WERI-Rb-1 (cell line): ENCODE data around the gene MPPED2.
A peak's percentile ranks its signal among the peaks of the same experiment; 100 is the strongest.

ENCODE experiments used
- DNase-seq: peaks from one replicate; pipeline ENCODE4 v3.0.0-alpha.2; 2020
- H3K27ac ChIP-seq: fragments of 250-450 bp; sonication (Bioruptor Pico); 2 replicates; pipeline ENCODE4 v1.5.1; 2020; ENCODE audit warnings: mild to moderate bottlenecking, moderate library complexity
- H3K27me3 ChIP-seq: fragments of 250-450 bp; sonication (Bioruptor Pico); 2 replicates; pipeline ENCODE4 v1.5.1; 2021; ENCODE audit warnings: mild to moderate bottlenecking, low read depth, moderate library complexity; ENCODE audit not compliant: insufficient read depth, severe bottlenecking
- H3K36me3 ChIP-seq: fragments of 250-450 bp; sonication (Bioruptor Pico); 2 replicates; pipeline ENCODE4 v1.5.1; 2020; ENCODE audit warnings: mild to moderate bottlenecking, moderate library complexity
- H3K4me3 ChIP-seq: 2 replicates; pipeline ENCODE4 v1.5.1; 2011; ENCODE audit warnings: low read depth, mild to moderate bottlenecking, control low read depth, low read length
- H3K9me3 ChIP-seq: fragments of 250-450 bp; sonication (Bioruptor Pico); 2 replicates; pipeline ENCODE4 v1.5.1; 2021; ENCODE audit warnings: mild to moderate bottlenecking, moderate library complexity; ENCODE audit not compliant: severe bottlenecking
- CTCF ChIP-seq: IDR thresholded peaks from 2 replicates; pipeline ENCODE4 v1.5.1; 2011; ENCODE audit warnings: low read depth, mild to moderate bottlenecking, control low read depth, inconsistent platforms, low read length

Gene MPPED2

GRCh38 chr11:30381879-30382278 lies 204.3 kb downstream of the MPPED2 start:
- peak; percentile 90 for DNase-seq
- Histone ChIP-seq H3K4me3 (no peak overlapping the region), H3K27me3 (no peaks in the 10 kb centered on the region), H3K27ac (peak overlapping the region; percentile 73), H3K9me3 (no peaks in the 10 kb centered on the region), H3K36me3 (no peaks in the 10 kb centered on the region)
- TF ChIP-seq CTCF = no peak

- Histone ChIP-seq H3K27ac (peak overlapping the region; percentile 73), H3K9me3 (no peaks in the 10 kb centered on the region), H3K27me3 (no peaks in the 10 kb centered on the region), H3K4me3 (no peak overlapping the region), H3K36me3 (no peaks in the 10 kb centered on the region)
- TF ChIP-seq CTCF = no peak
- DNase-seq = no peak
Measured at GRCh38 chr11:30380846-30381245, 205.3 kb downstream of the MPPED2 start.

- no peak for DNase-seq
- TF ChIP-seq CTCF = no peak
- Histone ChIP-seq H3K36me3 (no peaks in the 10 kb centered on the region), H3K4me3 (no peak overlapping the region), H3K9me3 (no peaks in the 10 kb centered on the region), H3K27ac (no peak overlapping the region), H3K27me3 (no peaks in the 10 kb centered on the region)
Measured at GRCh38 chr11:30377347-30377746, 208.8 kb downstream of the MPPED2 start.

GRCh38 chr11:30370164-30370563 lies 216.0 kb downstream of the MPPED2 start:
- H3K4me3 ChIP-seq = no peak overlapping the region
- no peaks in the 10 kb centered on the region for H3K36me3 ChIP-seq
- no peak for DNase-seq
- TF ChIP-seq CTCF = no peak
- H3K9me3 ChIP-seq = no peaks in the 10 kb centered on the region
- no peaks in the 10 kb centered on the region for H3K27me3 ChIP-seq
- H3K27ac ChIP-seq = no peak overlapping the region

GRCh38 chr11:30368394-30368793 lies 217.8 kb downstream of the MPPED2 start:
- no peak for TF ChIP-seq CTCF

GRCh38 chr11:30365793-30366517 lies 220.2 kb downstream of the MPPED2 start:
- no peak for DNase-seq
- no peaks in the 10 kb centered on the region for H3K36me3 ChIP-seq
- no peaks in the 10 kb centered on the region for H3K27me3 ChIP-seq
- no peak overlapping the region for H3K4me3 ChIP-seq
- H3K27ac ChIP-seq = no peak overlapping the region
- no peaks in the 10 kb centered on the region for H3K9me3 ChIP-seq
- no peak for TF ChIP-seq CTCF

More at GRCh38 chr11:30368394-30368793, 217.8 kb downstream of the MPPED2 start:
- H3K27ac ChIP-seq = no peak overlapping the region
- no peak for DNase-seq
- H3K27me3 ChIP-seq = no peaks in the 10 kb centered on the region
- H3K36me3 ChIP-seq = no peaks in the 10 kb centered on the region
- H3K4me3 ChIP-seq = no peak overlapping the region
- no peaks in the 10 kb centered on the region for H3K9me3 ChIP-seq
